ENCODE data around the gene SPATA20.
A peak's percentile ranks its signal among the peaks of the same experiment; 100 is the strongest.

Gene SPATA20

DNA sequence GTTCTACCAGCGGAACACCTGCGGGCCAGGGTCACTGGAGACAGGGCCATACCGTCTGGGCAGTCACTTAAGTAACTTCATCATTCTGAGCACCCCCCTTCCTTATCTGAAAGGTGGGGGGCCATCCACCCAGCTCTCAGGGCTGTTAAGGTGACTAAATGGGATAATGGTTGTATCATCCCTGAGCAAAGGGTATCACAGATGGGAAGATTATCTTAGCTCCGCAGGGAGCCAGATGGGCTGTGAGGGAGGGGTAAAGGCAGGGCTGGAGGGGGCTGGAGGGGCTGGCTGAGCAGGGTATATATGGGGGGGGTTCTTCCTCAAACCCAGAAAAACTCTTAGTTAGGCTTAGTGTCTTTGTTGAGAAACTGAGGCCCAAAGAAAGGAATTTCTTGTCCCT is 10.7 kb downstream of the SPATA20 start:
- TF ChIP-seq, protein P1, sequence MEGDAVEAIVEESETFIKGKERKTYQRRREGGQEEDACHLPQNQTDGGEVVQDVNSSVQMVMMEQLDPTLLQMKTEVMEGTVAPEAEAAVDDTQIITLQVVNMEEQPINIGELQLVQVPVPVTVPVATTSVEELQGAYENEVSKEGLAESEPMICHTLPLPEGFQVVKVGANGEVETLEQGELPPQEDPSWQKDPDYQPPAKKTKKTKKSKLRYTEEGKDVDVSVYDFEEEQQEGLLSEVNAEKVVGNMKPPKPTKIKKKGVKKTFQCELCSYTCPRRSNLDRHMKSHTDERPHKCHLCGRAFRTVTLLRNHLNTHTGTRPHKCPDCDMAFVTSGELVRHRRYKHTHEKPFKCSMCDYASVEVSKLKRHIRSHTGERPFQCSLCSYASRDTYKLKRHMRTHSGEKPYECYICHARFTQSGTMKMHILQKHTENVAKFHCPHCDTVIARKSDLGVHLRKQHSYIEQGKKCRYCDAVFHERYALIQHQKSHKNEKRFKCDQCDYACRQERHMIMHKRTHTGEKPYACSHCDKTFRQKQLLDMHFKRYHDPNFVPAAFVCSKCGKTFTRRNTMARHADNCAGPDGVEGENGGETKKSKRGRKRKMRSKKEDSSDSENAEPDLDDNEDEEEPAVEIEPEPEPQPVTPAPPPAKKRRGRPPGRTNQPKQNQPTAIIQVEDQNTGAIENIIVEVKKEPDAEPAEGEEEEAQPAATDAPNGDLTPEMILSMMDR (IDR thresholded peaks at IDR 0.05; ENCODE audit: extremely low read depth, missing control alignments) = no peak
- DNase-seq (ENCODE audit: low spot score) = no peak

DNA sequence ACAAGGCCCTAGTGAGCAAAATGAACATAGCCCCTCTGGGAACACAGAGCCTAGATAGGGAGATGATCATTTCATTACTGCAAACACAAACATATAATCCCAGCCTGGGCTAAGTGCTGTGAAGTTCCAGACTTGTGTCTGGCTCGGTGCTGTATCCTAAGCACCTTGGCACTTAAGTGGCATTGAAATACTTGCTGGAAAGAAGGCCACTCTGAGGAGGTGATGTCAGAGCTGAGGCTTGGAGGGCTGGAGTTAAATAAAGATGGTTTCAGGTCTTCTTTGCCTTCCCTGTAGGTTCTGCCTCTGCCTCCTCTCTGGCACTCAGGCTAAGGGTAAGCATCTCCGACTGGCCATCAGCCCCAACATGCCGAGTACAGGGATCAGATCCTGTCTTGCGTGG is 11.1 kb downstream of the SPATA20 start:
- TF ChIP-seq, protein P1 (IDR thresholded peaks at IDR 0.05; ENCODE audit: extremely low read depth, missing control alignments) = no peak
- no peak for DNase-seq (ENCODE audit: low spot score)

DNA sequence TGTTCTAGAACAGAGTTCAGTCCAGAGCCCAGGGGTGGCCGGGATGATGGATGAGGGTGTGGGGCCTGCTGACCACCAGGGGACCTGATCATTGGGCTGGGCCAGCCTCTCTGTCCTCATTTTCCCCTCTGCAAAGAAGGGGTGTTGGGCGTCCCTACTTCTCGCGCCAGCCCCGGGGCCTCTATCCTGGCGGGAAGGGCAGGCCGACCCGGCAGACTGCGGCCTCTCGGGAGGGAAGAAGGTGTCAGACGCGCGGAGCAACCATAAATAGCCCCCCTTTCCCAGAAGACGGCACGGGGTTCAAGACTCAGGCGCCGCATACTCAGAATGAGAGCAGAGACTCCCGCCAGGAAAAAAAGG is 11.6 kb downstream of the SPATA20 start:
- no peak for DNase-seq (ENCODE audit: low spot score)
- TF ChIP-seq, protein P1 (IDR thresholded peaks at IDR 0.05; ENCODE audit: extremely low read depth, missing control alignments) = no peak

DNA sequence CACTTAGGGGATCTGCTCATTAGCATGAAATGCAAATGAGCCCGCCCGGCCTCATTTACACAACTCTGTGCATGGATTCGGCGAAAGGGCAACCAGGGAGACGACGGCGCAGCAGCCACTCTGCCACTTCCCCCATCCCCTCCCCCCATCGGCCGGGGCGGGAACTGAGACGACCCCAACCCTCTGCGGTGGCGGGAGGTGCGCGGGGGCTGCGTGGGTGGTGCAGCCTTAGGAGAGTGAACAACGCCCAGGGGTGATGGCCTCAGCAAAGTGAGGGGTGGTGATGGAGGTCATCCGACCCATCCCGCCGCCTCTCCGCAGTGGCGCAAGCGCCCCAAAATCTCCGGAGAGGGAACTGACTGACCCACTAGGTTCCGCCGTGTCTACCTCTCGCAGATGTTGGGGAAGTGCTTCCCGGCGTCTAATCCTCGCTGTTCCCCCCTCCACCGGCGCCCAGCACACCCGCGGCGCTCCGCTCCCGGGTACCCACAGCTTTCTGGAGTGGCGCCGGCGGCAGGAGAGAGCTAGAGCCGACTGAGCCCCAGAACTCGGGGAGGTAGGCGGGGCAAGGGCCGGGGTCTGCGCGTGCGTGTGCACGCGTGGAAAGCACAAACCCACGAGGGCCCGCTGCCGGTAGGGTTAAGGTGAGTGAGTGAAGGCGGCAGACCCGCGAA is 12.1 kb downstream of the SPATA20 start:
- no peak for DNase-seq (ENCODE audit: low spot score)

DNA sequence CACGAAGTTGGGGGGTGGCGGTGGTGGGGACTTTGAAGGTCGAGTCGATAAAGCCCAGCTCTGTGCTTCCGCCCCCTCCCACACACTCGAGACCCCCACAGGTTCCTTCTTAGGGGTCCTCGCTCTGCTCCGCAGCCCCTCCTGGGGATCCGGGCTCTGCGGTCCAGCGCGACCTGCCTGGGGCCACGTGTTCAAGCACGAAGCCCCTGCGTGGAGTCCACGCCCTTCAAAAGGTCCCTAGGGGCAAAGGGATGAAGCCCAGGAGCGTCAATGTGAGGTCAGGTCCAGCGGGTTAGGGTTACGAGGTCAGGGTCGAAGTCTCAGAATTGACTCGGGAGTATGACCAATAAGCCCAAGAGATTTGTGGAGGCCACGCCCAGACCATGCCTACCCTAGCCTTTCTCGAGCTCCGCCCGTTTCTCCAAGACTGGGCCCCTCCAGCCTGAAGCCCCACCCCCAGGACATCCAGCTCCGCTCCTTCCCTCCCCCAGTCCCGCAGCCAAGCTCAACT is 12.8 kb downstream of the SPATA20 start:
- TF ChIP-seq, protein P1 (IDR thresholded peaks at IDR 0.05; ENCODE audit: extremely low read depth, missing control alignments) = no peak
- DNase-seq (ENCODE audit: low spot score) = peak; percentile 62

More for the DNA sequence above, 12.1 kb downstream of the SPATA20 start:
- TF ChIP-seq, protein P1 (IDR thresholded peaks at IDR 0.05; ENCODE audit: extremely low read depth, missing control alignments) = no peak

DNA sequence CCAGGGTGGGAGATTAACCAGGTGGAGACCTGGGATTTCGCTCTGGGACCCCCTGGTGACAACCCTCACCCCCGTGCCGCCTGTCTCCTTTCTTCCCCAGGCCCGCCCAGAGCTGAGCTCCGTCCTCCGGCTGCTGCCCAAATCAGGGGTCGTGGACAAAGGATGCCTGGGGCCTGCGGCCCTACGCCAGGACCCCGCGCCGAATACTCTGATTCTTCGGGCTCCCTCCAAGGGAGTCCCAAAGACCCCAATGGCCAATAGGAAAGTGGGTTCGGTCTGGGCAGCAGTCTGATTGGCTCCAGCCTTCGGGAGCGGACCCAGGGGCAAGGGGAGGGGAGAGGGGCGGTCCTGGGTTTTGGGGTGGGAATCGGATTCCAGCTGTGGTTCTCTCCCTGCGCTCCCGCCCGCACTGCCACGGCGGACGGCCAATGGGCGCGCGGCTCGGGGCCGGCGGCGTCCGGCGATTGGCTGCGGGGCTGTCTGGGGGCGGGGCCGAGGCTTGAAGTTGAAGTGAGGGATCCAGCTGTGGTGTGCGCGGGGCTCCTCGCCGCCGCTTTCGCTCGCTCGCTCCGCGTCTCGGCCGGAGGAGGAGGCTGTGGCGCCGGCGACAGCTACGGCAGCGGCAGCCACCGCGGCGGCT is 13.3 kb downstream of the SPATA20 start, which contains the start of gene CACNA1G:
Gene CACNA1G (plus strand): TSS at position 531 of the 640 bp plus-strand sequence. CDS start 745 bp downstream, outside the sequence.
- TF ChIP-seq, protein P1 (IDR thresholded peaks at IDR 0.05; ENCODE audit: extremely low read depth, missing control alignments) = no peak
- peak; percentile 97 for DNase-seq (ENCODE audit: low spot score)

Measured in GM20000 (cell line).